ENCODE measurements around the gene GPR85.
"Not testable (repeated sequence)": the region's sequence is repeated elsewhere in the genome, so short reads cannot be mapped to it uniquely, and the experiment has no call there.

DNA sequence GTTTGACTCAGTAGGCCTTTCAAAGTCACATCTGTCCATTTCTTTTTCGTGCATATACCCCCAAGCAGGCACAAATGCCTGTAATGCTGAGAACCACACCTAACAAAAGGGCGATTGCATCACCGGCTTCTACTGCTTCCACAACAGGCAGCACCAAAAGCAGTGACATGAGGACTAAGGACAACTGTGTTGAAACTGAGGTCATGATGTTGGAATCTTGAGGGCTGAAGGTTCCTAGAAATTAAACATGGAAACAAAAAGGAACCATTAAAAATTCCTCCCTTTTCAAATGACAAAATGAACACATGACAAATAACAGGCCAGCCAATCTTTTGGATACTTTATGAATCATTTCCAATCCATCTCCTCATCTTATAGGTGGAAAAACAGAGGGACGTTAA, 30.7 kb upstream of the GPR85 start:
- TF ChIP-seq, protein P1, sequence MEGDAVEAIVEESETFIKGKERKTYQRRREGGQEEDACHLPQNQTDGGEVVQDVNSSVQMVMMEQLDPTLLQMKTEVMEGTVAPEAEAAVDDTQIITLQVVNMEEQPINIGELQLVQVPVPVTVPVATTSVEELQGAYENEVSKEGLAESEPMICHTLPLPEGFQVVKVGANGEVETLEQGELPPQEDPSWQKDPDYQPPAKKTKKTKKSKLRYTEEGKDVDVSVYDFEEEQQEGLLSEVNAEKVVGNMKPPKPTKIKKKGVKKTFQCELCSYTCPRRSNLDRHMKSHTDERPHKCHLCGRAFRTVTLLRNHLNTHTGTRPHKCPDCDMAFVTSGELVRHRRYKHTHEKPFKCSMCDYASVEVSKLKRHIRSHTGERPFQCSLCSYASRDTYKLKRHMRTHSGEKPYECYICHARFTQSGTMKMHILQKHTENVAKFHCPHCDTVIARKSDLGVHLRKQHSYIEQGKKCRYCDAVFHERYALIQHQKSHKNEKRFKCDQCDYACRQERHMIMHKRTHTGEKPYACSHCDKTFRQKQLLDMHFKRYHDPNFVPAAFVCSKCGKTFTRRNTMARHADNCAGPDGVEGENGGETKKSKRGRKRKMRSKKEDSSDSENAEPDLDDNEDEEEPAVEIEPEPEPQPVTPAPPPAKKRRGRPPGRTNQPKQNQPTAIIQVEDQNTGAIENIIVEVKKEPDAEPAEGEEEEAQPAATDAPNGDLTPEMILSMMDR (IDR thresholded peaks at IDR 0.05), result not testable (repeated sequence)
- not testable (repeated sequence) for TF ChIP-seq POLR2A, EP300 (IDR thresholded peaks at IDR 0.05)
